GM19239 (cell line): Measurements from ENCODE around the gene ERMP1.
"Not testable (repeated sequence)": the region's sequence is repeated elsewhere in the genome, so short reads cannot be mapped to it uniquely, and the experiment has no call there.

Experiments
- DNase-seq: peaks from one replicate; pipeline ENCODE4 v3.0.0; 2011; ENCODE audit warnings: low spot score; ENCODE audit not compliant: insufficient read length
- FAIRE-seq: peaks from 2 replicates; lab custom pipeline; 2011; peaks lifted over from hg19 to GRCh38; lab: Jason Lieb, UNC

Gene ERMP1, protein sequence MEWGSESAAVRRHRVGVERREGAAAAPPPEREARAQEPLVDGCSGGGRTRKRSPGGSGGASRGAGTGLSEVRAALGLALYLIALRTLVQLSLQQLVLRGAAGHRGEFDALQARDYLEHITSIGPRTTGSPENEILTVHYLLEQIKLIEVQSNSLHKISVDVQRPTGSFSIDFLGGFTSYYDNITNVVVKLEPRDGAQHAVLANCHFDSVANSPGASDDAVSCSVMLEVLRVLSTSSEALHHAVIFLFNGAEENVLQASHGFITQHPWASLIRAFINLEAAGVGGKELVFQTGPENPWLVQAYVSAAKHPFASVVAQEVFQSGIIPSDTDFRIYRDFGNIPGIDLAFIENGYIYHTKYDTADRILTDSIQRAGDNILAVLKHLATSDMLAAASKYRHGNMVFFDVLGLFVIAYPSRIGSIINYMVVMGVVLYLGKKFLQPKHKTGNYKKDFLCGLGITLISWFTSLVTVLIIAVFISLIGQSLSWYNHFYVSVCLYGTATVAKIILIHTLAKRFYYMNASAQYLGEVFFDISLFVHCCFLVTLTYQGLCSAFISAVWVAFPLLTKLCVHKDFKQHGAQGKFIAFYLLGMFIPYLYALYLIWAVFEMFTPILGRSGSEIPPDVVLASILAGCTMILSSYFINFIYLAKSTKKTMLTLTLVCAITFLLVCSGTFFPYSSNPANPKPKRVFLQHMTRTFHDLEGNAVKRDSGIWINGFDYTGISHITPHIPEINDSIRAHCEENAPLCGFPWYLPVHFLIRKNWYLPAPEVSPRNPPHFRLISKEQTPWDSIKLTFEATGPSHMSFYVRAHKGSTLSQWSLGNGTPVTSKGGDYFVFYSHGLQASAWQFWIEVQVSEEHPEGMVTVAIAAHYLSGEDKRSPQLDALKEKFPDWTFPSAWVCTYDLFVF

DNA sequence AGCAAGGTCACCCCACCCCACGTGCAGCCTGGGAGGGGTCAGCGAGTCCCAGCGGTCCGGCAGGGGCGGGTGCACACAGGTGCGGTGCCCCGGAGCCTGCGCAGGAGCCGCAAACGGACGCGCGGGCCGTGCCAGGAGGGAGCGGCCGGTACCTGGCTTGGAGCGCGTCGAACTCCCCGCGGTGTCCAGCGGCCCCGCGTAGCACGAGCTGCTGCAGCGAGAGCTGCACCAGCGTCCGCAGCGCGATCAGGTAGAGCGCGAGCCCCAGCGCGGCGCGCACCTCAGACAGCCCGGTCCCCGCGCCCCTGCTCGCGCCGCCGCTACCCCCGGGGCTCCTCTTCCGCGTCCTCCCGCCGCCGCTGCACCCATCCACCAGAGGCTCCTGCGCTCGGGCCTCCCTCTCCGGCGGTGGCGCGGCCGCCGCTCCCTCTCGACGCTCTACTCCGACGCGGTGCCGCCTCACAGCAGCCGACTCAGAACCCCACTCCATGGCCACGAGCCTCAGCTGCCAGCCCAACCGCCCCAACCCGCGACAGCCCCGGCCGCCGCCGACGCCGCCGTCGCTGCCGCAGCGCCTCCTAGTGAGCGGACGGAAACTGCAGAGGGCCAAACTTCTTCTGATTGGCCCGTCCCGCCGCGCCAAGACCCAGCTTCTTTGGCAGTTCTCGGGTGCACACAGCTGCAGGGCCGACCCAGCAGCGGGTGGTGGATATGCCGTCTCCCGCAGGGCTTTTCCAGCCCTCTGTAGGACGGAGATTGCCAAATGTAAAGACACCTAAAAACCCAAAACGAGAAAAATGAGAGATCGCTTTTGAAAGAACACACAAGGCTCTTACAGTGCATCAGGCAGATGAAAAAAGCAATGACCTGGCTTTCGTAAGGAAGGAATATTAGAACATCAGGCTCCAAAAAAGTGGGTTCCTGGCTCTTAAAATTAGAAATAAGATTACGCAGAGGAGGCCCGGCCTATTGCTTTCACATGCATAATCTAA, at the start of gene ERMP1:
Gene ERMP1, minus strand, starts transcription at position 580 of the 992 bp plus-strand sequence. Its CDS starts 90 bp downstream, at position 490.
- DNase-seq = peak; percentile 56

DNA sequence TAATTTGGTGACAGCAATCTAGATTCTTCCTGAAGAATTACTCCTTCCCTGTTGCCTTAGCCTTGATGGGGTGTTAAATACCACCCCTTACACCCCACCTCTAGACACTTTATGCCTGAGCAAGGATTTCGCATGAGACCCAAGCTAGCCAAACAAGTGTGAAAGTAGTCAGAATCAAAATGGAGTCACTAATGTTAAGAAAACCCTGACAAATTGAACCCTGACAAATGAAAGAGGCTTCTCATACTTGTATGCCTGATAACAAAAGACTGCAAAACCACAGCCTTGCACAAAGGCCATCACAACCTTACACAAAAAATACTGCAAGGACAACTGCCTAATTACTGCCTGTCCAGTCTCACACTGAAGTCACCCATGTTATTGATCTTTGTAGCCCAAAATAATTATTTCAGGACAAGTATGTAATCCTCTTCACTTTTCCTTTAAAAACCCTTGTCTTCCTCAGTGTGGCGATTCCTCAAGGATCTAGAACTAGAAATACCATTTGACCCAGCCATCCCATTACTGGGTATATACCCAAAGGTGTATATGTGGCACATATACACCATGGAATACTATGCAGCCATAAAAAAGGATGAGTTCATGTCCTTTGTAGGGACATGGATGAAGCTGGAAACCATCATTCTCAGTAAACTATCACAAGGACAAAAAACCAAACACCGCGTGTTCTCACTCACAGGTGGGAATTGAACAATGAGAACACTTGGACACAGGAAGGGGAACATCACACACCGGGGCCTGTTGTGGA, 49.5 kb upstream of the ERMP1 start:
- not testable (repeated sequence) for DNase-seq, FAIRE-seq

More for the DNA sequence above, at the start of gene ERMP1:
- FAIRE-seq = peak; percentile 91

DNA sequence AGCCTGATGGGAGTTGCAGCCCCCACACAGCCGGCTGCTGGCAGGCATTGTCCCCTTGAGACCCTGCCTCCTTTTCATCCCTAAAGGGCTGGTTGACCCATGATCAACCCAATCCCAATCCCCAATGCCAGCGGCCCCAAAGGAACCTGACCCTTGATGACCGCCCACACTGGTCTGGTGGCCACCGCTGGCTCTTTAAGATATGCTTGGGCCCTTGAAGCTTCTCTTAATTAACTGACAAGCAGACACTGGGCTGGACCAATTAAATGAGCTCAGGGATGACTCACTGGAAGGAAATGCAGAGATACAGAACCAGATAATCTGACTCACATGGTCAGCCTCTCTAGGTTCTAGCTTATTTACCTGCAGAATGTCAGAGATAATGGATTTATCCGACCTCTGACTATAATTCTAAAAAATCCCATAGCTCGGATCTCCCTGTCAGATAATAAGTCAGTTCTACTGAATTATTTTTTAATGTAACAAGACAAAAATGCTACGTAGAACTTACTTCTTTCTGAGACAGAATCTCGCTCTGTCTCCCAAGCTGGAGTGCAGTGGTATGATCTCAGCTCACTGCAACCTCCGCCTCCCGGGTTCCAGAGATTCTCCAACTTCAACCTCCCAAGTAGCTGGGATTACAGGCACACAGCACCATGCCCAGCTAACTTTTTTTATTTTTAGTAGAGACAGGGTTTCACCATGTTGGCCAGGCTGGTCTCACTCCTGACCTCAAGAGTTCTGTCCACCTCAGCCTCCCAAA, 46.7 kb upstream of the ERMP1 start:
- no peak for DNase-seq
- FAIRE-seq = no peak

DNA sequence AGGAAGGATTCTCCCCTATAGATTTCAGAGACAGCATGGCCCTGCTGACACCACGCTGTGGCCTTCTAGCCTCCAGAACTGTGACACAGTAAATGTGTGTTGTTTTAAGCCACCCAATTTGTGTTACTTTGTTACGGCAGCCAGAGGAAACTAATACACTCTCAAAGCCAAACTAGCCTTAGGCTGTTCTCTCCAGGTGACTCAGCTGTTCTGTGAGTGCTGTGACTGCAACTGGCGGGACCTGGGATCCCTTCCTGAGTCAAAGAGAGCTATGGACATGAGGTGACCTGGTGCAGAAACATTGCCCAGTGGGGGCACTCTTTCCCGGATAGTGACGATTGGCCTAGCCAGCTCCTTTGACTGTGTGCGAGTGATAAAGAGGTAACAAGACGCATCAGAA, 43.8 kb upstream of the ERMP1 start:
- FAIRE-seq (no peak), DNase-seq (no peak)

DNA sequence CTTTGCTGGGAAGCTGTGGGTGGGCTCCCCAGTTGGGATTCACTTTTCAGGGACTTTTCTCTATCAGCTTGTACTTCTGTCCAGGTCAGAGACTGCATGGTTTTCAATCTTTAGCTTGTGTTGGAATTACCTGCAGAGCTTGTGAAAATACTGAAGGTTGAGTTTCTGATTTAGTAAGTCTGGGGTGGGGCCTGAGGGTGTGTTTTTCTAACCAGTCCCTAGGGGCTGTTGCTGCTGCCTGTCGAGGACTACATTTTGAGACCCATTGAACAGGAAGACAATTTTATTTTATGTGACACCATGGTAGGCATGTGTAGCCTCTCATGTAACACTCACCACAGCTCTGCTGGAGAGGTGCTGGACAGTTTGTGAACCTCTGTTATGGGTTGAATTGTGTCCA, 43.1 kb upstream of the ERMP1 start:
- no peak for DNase-seq
- FAIRE-seq = peak; percentile 86

DNA sequence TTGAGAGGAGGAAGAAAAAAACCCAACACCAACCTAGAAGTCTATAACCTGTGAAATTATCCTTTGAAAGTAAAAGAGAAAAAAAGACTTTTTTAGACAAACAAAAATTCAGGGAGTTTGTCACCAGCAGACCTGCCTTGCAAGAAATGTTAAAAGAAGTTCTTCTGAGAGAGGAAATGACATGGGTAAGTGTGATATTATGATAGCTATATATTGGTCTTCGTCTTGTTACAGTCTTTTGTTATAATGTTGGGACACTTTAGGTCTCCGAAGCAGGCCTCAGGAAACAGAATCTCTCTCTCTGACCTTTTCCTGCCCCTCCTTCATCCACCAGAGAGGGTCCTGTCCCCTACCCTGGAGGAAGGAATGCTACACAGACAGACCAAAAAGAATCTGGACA, 41.1 kb upstream of the ERMP1 start:
- DNase-seq (no peak), FAIRE-seq (no peak)

DNA sequence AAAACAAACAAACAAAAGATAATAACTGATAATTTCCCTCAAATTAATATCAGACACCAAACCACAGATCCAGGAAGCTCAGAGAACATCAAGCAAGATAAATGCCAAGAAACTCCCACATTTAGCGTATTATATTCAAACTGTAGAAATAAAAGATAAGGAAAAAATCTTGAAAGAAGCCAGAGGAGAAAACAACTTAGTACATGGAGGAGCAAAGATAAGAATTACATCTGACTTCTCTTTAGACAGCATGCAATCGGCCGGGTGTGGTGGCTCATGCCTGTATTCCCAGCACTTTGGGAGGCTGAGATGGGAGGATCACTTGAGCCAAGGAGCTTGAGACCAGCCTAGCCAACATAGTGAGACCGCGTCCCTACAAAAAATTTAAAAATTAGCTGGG, 40.5 kb upstream of the ERMP1 start:
- FAIRE-seq = no peak
- DNase-seq = no peak

DNA sequence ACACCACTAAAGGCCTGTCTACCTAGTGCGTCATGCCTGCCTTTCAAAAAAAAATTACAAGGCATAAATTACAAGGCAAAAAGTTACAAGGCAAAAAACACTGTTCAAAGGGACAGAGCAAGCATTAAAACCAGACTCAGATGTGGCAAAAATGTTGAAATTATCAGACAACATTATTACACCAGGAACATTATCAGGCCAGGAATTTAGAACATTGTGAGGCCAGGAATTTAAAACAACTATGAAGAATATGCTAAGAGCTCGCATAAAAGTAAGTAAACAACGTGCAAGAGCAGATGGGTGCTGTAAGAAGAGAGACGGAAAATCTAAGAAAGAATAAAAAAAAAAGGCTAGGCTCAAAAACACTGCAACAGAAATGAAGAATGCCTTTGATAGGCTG, 39.6 kb upstream of the ERMP1 start:
- DNase-seq (no peak), FAIRE-seq (no peak)

DNA sequence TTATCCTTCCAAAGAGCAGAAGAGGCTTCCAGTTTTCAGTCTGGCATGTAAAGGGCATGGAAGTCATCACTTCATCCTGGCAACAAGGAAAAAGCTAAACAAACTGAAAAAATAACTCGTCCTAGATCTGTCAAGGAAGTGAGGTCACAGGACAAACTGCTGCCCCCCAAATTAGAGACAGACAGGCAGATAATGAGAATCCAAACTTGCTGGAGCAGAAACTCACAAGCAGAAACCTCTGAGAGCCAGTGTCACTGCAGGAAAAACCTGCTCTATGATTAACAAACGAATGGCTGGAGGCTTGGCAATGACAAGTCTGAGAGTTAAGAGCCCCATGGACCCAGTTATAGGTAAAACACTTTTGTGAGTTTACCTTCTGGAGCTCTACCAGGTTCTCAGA, 38.9 kb upstream of the ERMP1 start:
- FAIRE-seq (no peak), DNase-seq (no peak)

DNA sequence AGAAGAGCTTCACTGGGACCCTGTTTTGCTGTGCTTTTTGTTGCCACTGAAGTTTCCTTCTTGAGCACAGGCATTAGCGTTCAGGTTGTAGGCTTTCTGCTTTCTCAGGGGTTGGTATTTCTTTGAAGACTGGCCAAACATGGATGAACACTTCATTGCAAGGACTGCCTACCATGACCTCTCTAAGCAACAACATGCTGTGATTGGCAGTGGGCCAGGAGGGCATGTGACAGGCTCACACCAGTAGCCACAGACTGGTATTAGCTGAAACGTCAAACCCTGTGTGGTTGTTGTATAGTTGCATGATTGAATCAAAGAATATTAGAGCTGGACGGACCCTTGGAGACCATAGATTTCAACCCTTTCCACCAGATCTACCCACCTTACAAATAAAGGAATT, 37.8 kb upstream of the ERMP1 start:
- FAIRE-seq = no peak
- no peak for DNase-seq

DNA sequence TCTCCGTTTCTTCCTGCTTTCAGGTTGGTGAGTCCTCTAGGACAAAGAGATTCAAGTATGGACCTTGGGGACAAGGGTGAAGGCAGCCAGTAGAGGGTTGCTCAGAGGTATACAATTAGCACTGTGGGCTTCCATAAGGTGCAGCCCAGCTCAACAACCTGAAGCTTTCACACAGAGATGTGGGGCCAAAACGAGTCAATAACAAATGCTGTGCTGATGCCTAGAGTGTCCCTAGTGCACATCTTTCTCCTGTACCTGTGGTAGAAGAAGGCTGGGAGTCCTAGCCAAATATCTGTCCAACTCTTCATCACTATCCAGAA, 37.1 kb upstream of the ERMP1 start:
- DNase-seq (no peak), FAIRE-seq (no peak)

DNA sequence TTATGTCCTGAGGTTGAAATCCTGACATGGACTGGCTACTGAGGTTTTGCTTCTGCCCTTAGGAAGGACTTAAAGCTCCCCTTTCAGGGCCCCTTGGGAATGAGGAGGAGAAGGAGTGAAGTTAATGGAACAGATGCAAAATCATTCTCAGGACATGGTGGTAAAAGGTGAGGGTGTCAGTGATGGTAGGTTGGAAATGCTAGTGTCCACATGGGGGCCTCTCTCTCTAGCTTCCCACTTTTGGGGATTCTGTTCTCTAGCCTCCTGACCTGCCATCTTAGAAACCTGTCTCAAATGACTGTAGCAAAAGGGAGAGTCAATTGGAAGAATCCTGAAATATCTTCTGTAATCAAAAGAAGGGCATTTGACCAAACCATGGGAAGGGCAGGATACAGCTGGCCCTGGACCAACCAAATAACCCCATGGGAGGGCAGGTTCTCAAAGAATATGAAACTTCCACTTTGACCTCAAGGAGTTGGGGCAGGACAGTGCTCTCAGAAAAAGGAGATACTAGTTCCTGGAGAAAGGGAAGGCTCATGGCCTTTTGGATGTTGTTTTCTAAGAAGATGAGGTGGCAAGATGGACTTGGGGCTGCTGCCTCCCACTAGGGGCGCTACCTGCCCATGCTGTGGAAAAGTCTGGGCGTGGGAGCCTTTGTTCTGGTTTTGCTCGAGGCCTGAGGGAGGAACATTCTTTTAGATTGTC, 36.5 kb upstream of the ERMP1 start:
- FAIRE-seq (no peak), DNase-seq (no peak)

DNA sequence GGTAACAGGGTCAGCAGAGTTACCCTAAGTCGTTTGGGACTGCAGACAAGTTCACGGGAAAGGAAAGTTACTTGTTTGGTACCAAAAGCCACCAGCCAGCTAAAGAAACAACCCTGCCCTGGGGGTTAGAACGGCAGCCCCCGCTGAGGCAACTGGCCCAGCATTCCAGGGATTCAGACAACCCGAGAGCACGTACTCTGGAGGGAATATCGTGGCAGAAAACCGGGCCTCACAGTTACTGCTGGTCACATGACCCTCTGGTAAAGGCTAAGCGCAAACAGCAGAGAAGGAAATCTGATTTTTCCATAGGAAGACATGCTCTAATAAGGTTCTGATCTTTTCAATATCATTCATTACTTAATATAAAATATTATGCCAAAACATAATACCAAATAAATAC, 35.3 kb upstream of the ERMP1 start:
- DNase-seq = no peak
- FAIRE-seq = no peak

DNA sequence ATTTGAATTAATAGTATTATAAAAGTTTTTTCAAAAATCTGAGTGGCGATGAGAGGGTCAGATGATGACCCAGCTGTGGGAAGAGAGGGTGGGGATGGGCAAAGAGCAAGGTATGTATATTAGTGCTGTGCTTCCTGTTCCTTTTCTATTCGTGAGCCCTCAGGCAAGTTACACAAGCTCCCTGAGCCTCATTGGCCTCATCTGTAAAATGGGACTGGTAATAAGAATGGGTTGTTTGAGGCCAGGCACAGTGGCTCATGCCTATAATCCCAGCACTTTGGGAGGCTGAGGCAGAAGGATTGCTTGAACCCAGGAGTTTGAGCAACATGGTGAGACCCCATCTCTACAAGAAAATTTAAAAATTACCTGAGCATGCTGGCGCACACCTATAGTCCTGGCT, 33.8 kb upstream of the ERMP1 start:
- FAIRE-seq (no peak), DNase-seq (no peak)

DNA sequence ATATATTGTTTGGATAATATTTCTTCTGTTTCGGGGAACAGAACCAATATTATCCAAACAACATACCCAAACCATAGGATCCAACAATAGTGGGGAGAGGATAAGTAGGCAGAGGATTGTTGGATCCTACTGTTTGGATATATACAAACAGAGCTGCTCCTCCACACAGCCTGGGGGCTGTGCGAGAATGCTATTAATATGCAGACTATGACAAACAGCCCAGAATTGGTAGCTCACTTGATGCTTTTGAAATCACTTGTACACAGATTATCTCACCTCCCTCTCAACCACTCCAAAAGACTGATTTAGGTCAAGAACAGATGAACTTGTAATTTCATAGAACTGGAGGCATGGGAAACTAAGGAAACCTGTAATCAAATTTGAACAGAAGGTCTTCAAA, 33.4 kb upstream of the ERMP1 start:
- no peak for FAIRE-seq

DNA sequence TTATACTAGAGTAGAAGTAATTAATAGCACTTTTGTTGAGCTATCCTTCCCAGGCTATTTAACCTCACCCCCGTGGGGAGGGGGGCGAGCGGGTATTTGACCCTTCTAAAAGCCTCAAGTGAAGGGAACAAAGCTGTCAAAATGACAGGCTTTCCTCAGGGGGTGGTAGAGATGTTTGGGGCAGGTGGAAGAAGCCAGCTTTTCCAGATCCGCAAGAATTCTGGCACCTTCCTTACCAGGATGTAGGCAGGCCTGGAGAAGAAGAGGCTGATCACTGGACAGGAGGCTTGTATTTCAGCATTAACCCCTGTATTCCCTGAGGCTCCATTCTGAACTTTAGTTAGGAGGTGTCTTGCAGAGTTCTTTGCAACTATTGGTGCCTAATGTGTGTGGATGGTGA, 31.5 kb upstream of the ERMP1 start:
- FAIRE-seq (no peak), DNase-seq (no peak)

More for the DNA sequence above, 33.4 kb upstream of the ERMP1 start:
- no peak for DNase-seq

DNA sequence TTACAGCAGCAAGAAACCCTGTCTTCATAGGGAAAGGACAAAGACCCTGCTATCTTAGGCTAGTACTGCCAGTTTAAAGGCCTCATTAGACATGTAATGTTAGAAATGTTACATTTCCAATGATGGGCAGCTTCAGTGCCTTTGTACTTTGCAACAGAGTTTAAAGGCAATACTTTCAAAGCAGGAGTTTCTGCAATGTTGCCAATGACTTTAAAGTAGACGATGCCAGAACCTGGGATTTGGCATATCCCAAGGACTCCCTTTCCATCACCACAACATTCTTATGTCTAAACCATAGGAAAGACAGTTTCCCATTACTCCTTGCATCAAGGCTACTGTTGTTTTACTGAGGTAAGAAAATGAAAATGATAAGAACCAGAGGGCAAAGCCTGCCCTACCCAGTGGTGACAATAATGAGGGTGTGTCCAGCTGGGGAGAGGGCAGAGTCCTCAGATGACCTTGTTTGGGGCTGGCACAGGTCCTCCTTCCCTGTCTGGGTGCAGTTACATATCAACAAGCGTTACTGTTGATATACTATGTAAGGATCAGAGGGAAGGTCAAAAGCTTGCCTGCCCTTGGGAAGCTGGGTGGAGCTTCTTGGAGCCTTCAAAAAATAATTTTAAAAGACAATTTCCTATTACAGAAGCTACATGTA, 30.3 kb upstream of the ERMP1 start:
- FAIRE-seq (no peak), DNase-seq (no peak)

DNA sequence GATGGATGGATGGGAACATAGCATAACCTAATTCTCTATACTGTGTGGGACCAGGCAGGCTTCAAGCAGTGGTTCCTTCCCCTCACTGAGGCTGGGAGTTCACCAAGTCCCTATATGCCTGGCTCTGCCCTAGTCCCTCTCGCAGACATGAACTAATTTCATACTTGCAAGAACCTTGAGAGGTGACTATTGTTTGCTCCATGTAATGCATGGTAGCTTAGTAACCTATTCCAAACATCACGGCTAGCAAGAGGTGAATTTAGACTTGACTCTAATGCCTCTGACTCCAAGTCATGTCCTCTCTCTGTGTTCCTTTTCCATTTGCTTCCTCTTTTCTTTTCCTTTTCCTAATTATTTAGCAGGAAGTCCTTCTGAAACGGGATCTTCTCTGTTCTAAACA, 25.9 kb upstream of the ERMP1 start:
- FAIRE-seq (no peak), DNase-seq (no peak)
